GM18498 (cell line): ENCODE data around the gene CD82.
"Not testable (repeated sequence)": the region's sequence is repeated elsewhere in the genome, so short reads cannot be mapped to it uniquely, and the experiment has no call there.

Source experiments
- ATAC-seq: cut with Tn5 transposase; IDR thresholded peaks from one replicate; pipeline ENCODE4 v1.9.1; 2021; ENCODE audit warnings: mild to moderate bottlenecking, moderate library complexity; ENCODE audit not compliant: unreplicated experiment

Gene CD82

GRCh38 chr11:44533921-44534711 lies 31.3 kb upstream of the CD82 start:
- no peak for ATAC-seq

GRCh38 chr11:44535191-44535980 lies 30.1 kb upstream of the CD82 start:
- no peak for ATAC-seq

GRCh38 chr11:44536788-44537516 lies 28.5 kb upstream of the CD82 start:
- no peak for ATAC-seq

GRCh38 chr11:44537679-44538078 lies 27.8 kb upstream of the CD82 start:
- no peak for ATAC-seq

- peak; percentile 79 for ATAC-seq
Observed at GRCh38 chr11:44538375-44539054, 26.9 kb upstream of the CD82 start.

GRCh38 chr11:44539971-44540370 lies 25.5 kb upstream of the CD82 start:
- ATAC-seq = no peak

GRCh38 chr11:44540667-44541066 lies 24.8 kb upstream of the CD82 start:
- no peak for ATAC-seq

- no peak for ATAC-seq
Observed at GRCh38 chr11:44542372-44542771, 23.1 kb upstream of the CD82 start.

- not testable (repeated sequence) for ATAC-seq
Observed at GRCh38 chr11:44546984-44547383, 18.5 kb upstream of the CD82 start.

GRCh38 chr11:44547534-44547933 lies 17.9 kb upstream of the CD82 start:
- ATAC-seq = not testable (repeated sequence)

GRCh38 chr11:44548032-44548695 lies 17.3 kb upstream of the CD82 start:
- ATAC-seq = no peak

GRCh38 chr11:44548961-44549749 lies 16.3 kb upstream of the CD82 start:
- ATAC-seq = not testable (repeated sequence)

GRCh38 chr11:44550123-44550522 lies 15.3 kb upstream of the CD82 start:
- ATAC-seq = no peak

- no peak for ATAC-seq
Observed at GRCh38 chr11:44551456-44552139, 13.9 kb upstream of the CD82 start.

GRCh38 chr11:44555031-44555800 lies 10.2 kb upstream of the CD82 start:
- no peak for ATAC-seq

- ATAC-seq = peak; percentile 44
Observed at GRCh38 chr11:44556735-44557409, 8.6 kb upstream of the CD82 start.

GRCh38 chr11:44557464-44557863 lies 8.0 kb upstream of the CD82 start:
- no peak for ATAC-seq
